MM.1S (cell line): Measurements from ENCODE around the gene PCCA.

Experiments used
- DNase-seq: peaks from one replicate; pipeline ENCODE4 v3.0.0-alpha.2; 2015
- H2AFZ ChIP-seq: fragments of 300-600 bp; sonication (generic); 2 replicates; pipeline ENCODE4 v1.6.0; 2016; ENCODE audit warnings: antibody characterized with exemption, low read length
- H3F3A ChIP-seq: fragments of 300-600 bp; sonication (generic); 2 replicates; pipeline ENCODE4 v1.6.1; 2016; ENCODE audit warnings: mild to moderate bottlenecking, antibody characterized with exemption, low read length, moderate library complexity, mixed read lengths; ENCODE audit not compliant: insufficient read depth
- H3K27ac ChIP-seq: fragments of 300-600 bp; sonication (generic); 2 replicates; pipeline ENCODE4 v1.5.1; 2016; ENCODE audit warnings: mild to moderate bottlenecking, low read length
- H3K27me3 ChIP-seq: fragments of 300-600 bp; sonication (generic); replicated peaks from 2 replicates; pipeline ENCODE4 v1.6.0; 2016; ENCODE audit warnings: low read length; ENCODE audit not compliant: insufficient read depth
- H3K36me3 ChIP-seq: fragments of 300-600 bp; sonication (generic); replicated peaks from 2 replicates; pipeline ENCODE4 v1.6.1; 2016; ENCODE audit warnings: mild to moderate bottlenecking, low read length, mixed read lengths; ENCODE audit not compliant: insufficient read depth
- H3K4me1 ChIP-seq: fragments of 300-600 bp; sonication (generic); 2 replicates; pipeline ENCODE4 v1.6.1; 2016; ENCODE audit warnings: low read length, mixed read lengths
- H3K4me2 ChIP-seq: fragments of 300-600 bp; sonication (generic); 2 replicates; pipeline ENCODE4 v1.6.0; 2016; ENCODE audit warnings: low read depth, low read length
- H3K4me3 ChIP-seq: fragments of 300-600 bp; sonication (generic); 2 replicates; pipeline ENCODE4 v1.5.1; 2016; ENCODE audit warnings: low read length, mixed read lengths
- H3K79me2 ChIP-seq: fragments of 300-600 bp; sonication (generic); 2 replicates; pipeline ENCODE4 v1.6.1; 2016; ENCODE audit warnings: mixed run types, low read length, mixed read lengths
- H3K9ac ChIP-seq: fragments of 300-600 bp; sonication (generic); 2 replicates; pipeline ENCODE4 v1.6.1; 2016; ENCODE audit warnings: low read length, mixed read lengths
- H3K9me2 ChIP-seq: fragments of 300-600 bp; sonication (generic); replicated peaks from 2 replicates; pipeline ENCODE4 v1.6.1; 2016; ENCODE audit warnings: mild to moderate bottlenecking, low read length, mixed read lengths; ENCODE audit not compliant: insufficient read depth
- H3K9me3 ChIP-seq: fragments of 300-600 bp; sonication (generic); replicated peaks from 2 replicates; pipeline ENCODE4 v1.6.1; 2016; ENCODE audit warnings: mild to moderate bottlenecking, low read length, mixed read lengths; ENCODE audit not compliant: insufficient read depth
- H4K20me1 ChIP-seq: fragments of 300-600 bp; sonication (generic); 2 replicates; pipeline ENCODE4 v1.6.1; 2016; ENCODE audit warnings: mild to moderate bottlenecking, low read length, moderate library complexity, mixed read lengths; ENCODE audit not compliant: insufficient read depth
- EZH2 ChIP-seq: fragments of 300-600 bp; sonication (generic); optimal IDR thresholded peaks from 2 replicates; pipeline ENCODE3; 2017; ENCODE audit warnings: low read depth, mild to moderate bottlenecking, antibody characterized with exemption, low read length, mixed read lengths
- EZH2phosphoT487 ChIP-seq: fragments of 300-600 bp; sonication (generic); IDR thresholded peaks from 2 replicates; pipeline ENCODE4 v1.6.1; 2018; ENCODE audit warnings: antibody characterized with exemption, low read length
- TF ChIP-seq, protein P1 (sequence below): fragments of 300-600 bp; sonication (generic); IDR thresholded peaks from 2 replicates; pipeline ENCODE4 v1.5.1; 2016; ENCODE audit warnings: antibody characterized with exemption, low read length, mixed read lengths

PCCA gene

DNA sequence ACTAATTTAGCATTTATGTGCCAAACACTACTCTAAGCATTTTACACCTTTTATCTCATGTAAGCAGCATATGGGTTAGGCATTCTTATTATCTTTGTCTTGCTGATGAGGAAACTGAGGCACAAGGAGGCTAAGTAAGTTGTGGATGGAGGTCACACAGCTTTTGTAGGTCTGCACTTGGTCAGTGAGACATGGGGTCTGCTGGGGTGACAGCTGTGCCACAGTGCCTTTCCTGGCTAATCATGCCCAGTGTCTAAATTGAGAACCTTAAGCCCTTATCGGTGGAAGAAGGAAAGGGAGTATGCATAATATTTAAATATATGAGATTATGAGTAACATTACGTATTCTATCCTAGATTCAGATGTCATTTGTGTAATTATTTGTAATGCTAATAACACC, 273.5 kb downstream of the PCCA start:
- no peak for TF ChIP-seq EZH2phosphoT487
- no peak for TF ChIP-seq EZH2
- TF ChIP-seq, protein P1, sequence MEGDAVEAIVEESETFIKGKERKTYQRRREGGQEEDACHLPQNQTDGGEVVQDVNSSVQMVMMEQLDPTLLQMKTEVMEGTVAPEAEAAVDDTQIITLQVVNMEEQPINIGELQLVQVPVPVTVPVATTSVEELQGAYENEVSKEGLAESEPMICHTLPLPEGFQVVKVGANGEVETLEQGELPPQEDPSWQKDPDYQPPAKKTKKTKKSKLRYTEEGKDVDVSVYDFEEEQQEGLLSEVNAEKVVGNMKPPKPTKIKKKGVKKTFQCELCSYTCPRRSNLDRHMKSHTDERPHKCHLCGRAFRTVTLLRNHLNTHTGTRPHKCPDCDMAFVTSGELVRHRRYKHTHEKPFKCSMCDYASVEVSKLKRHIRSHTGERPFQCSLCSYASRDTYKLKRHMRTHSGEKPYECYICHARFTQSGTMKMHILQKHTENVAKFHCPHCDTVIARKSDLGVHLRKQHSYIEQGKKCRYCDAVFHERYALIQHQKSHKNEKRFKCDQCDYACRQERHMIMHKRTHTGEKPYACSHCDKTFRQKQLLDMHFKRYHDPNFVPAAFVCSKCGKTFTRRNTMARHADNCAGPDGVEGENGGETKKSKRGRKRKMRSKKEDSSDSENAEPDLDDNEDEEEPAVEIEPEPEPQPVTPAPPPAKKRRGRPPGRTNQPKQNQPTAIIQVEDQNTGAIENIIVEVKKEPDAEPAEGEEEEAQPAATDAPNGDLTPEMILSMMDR, result no peak
- Histone ChIP-seq H3K4me3 (no peak overlapping the region), H2AFZ (no peak overlapping the region), H3F3A (no peaks in the 10 kb centered on the region), H3K27ac (no peak overlapping the region), H3K9me2 (no peaks in the 10 kb centered on the region), H3K4me1 (no peaks in the 10 kb centered on the region), H3K9me3 (no peaks in the 10 kb centered on the region), H3K4me2 (no peak overlapping the region), H3K36me3 (no peaks in the 10 kb centered on the region), H3K79me2 (no peaks in the 10 kb centered on the region), H3K27me3 (no peaks in the 10 kb centered on the region), H4K20me1 (no peaks in the 10 kb centered on the region), H3K9ac (no peak overlapping the region)
- no peak for DNase-seq

DNA sequence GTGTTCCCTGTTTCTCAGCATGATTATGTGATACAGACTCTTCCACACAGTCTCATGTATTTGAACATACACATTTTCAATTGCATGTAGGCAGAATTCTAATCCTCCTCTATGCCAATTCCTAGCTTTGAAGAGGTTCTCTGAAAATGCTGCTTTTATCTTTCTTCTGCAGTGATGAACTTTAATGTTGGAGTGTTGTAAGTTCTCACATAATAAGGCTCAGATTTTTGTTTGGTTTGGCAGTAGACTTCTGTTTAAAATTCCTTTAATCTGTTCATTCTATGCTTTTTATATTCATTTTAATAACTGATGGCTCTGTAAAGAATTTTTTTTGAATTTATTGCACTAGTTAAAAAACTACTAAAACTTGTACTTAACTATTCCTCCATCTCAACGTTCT, 273.9 kb downstream of the PCCA start:
- no peak for DNase-seq
- TF ChIP-seq EZH2, result no peak
- TF ChIP-seq EZH2phosphoT487, result no peak
- TF ChIP-seq, protein P1, result no peak
- Histone ChIP-seq H3K4me3 (no peak overlapping the region), H3K27ac (no peak overlapping the region), H3K9ac (no peak overlapping the region), H3K36me3 (no peaks in the 10 kb centered on the region), H2AFZ (no peak overlapping the region), H3K4me2 (no peak overlapping the region), H3K9me3 (no peaks in the 10 kb centered on the region), H4K20me1 (no peaks in the 10 kb centered on the region), H3K79me2 (no peaks in the 10 kb centered on the region), H3K27me3 (no peaks in the 10 kb centered on the region), H3K4me1 (no peaks in the 10 kb centered on the region), H3F3A (no peaks in the 10 kb centered on the region), H3K9me2 (no peaks in the 10 kb centered on the region)

DNA sequence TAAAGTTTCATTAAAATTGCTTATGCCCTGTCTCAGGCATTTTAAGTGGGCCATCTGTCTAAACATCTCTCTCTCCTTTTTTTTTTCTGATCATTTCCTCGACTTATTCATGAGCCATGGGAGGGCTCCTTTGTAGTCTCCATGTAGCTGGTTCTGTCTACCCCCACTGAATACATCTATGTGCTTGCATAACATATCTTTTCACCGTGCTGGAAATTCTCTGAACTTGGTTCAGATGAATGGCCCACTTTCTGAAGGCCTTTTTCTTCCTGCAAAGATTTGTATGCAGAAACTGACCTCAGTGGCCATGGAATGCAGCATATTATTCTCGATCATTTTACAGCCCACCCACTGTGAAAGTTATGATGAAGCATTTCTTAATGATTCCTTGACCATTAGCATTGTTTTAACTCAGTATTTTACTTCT, 274.4 kb downstream of the PCCA start:
- Histone ChIP-seq H3F3A (no peaks in the 10 kb centered on the region), H3K4me2 (no peak overlapping the region), H3K4me1 (no peaks in the 10 kb centered on the region), H4K20me1 (no peaks in the 10 kb centered on the region), H3K9me2 (no peaks in the 10 kb centered on the region), H3K9ac (no peak overlapping the region), H3K9me3 (no peaks in the 10 kb centered on the region), H3K27me3 (no peaks in the 10 kb centered on the region), H2AFZ (no peak overlapping the region), H3K4me3 (no peak overlapping the region), H3K79me2 (no peaks in the 10 kb centered on the region), H3K36me3 (no peaks in the 10 kb centered on the region), H3K27ac (no peak overlapping the region)
- TF ChIP-seq EZH2phosphoT487 (no peak), EZH2 (no peak)
- TF ChIP-seq, protein P1, result no peak
- no peak for DNase-seq
